ENCODE results near the gene CELA2A.

CELA2A gene

GRCh38 chr1:15456313-15456954 is at the start of gene CELA2A:
CELA2A (plus strand) TSS chr1:15456732; CDS start chr1:15456754, 22 bp downstream.
- DNase-seq: no peak

- no peak for DNase-seq
Measured at GRCh38 chr1:15407580-15407979, 49.0 kb upstream of the CELA2A start.

- DNase-seq: no peak
Measured at GRCh38 chr1:15408890-15409387, 47.6 kb upstream of the CELA2A start.

GRCh38 chr1:15409388-15410222 is 46.9 kb upstream of the CELA2A start, which contains the start of gene EFHD2:
EFHD2 (plus strand) TSS chr1:15409888; CDS start chr1:15409972, 84 bp downstream.
- peak; percentile 41 to 72 for DNase-seq

GRCh38 chr1:15410223-15410883 is 46.2 kb upstream of the CELA2A start:
- DNase-seq: no peak

- no peak for DNase-seq
Measured at GRCh38 chr1:15410884-15411245, 45.7 kb upstream of the CELA2A start.

GRCh38 chr1:15411593-15412137 is 44.9 kb upstream of the CELA2A start:
- DNase-seq: peak; percentile 85 to 90

GRCh38 chr1:15412175-15412800 is 44.2 kb upstream of the CELA2A start:
- DNase-seq: no peak

- no peak for DNase-seq
Measured at GRCh38 chr1:15412843-15413242, 43.7 kb upstream of the CELA2A start.

- no peak for DNase-seq
Measured at GRCh38 chr1:15413563-15414444, 42.7 kb upstream of the CELA2A start.

- no peak for DNase-seq
Measured at GRCh38 chr1:15414445-15414983, 42.0 kb upstream of the CELA2A start.

GRCh38 chr1:15417059-15417934 is 39.2 kb upstream of the CELA2A start:
- no peak for DNase-seq

- DNase-seq: no peak
Measured at GRCh38 chr1:15418806-15419515, 37.6 kb upstream of the CELA2A start.

GRCh38 chr1:15420853-15421465 is 35.6 kb upstream of the CELA2A start:
- no peak for DNase-seq

- DNase-seq: no peak
Measured at GRCh38 chr1:15422871-15423270, 33.7 kb upstream of the CELA2A start.

- no peak for DNase-seq
Measured at GRCh38 chr1:15423355-15424077, 33.0 kb upstream of the CELA2A start.

- no peak for DNase-seq
Measured at GRCh38 chr1:15424146-15424667, 32.3 kb upstream of the CELA2A start.

- no peak for DNase-seq
Measured at GRCh38 chr1:15424981-15425380, 31.6 kb upstream of the CELA2A start.
